TTC549 (cell line): ENCODE measurements around the gene HSF5.
"Not testable (repeated sequence)": the region's sequence is repeated elsewhere in the genome, so short reads cannot be mapped to it uniquely, and the experiment has no call there.

Experiments
- FAIRE-seq: peaks from 2 replicates; lab custom pipeline; 2012; peaks lifted over from hg19 to GRCh38; lab: Jason Lieb, UNC

The HSF5 gene

GRCh38 chr17:58412064-58412703, 76.0 kb downstream of the HSF5 start:
- no peak for FAIRE-seq

- no peak for FAIRE-seq
These were observed 76.8 kb downstream of the HSF5 start for GRCh38 chr17:58411408-58411894.

GRCh38 chr17:58410714-58411407, 77.3 kb downstream of the HSF5 start:
- no peak for FAIRE-seq

GRCh38 chr17:58409432-58409831, 78.8 kb downstream of the HSF5 start:
- FAIRE-seq, result no peak

- FAIRE-seq, result no peak
These were observed 84.9 kb downstream of the HSF5 start for GRCh38 chr17:58403311-58403710.

GRCh38 chr17:58402679-58403078, 85.5 kb downstream of the HSF5 start:
- FAIRE-seq, result no peak

GRCh38 chr17:58402047-58402446, 86.2 kb downstream of the HSF5 start:
- FAIRE-seq, result no peak

- FAIRE-seq, result no peak
These were observed 86.9 kb downstream of the HSF5 start for GRCh38 chr17:58401287-58401686.

- FAIRE-seq, result no peak
These were observed 87.4 kb downstream of the HSF5 start for GRCh38 chr17:58400826-58401225.

GRCh38 chr17:58399974-58400373, 88.2 kb downstream of the HSF5 start:
- no peak for FAIRE-seq

- no peak for FAIRE-seq
These were observed 89.5 kb downstream of the HSF5 start for GRCh38 chr17:58398574-58399266.

GRCh38 chr17:58397421-58397820, 90.8 kb downstream of the HSF5 start:
- not testable (repeated sequence) for FAIRE-seq

- no peak for FAIRE-seq
These were observed 92.0 kb downstream of the HSF5 start for GRCh38 chr17:58396173-58396572.

- no peak for FAIRE-seq
These were observed 93.5 kb downstream of the HSF5 start for GRCh38 chr17:58394534-58395223.

GRCh38 chr17:58391302-58391984, 96.8 kb downstream of the HSF5 start:
- FAIRE-seq, result no peak

GRCh38 chr17:58390884-58391283, 97.3 kb downstream of the HSF5 start:
- no peak for FAIRE-seq

- no peak for FAIRE-seq
These were observed 99.7 kb downstream of the HSF5 start for GRCh38 chr17:58388302-58389190.

GRCh38 chr17:58387834-58388233, 100.4 kb downstream of the HSF5 start:
- no peak for FAIRE-seq

GRCh38 chr17:58386708-58387107, 101.5 kb downstream of the HSF5 start:
- no peak for FAIRE-seq

GRCh38 chr17:58385359-58385899, 102.8 kb downstream of the HSF5 start:
- FAIRE-seq, result no peak

- FAIRE-seq, result no peak
These were observed 103.3 kb downstream of the HSF5 start for GRCh38 chr17:58384897-58385296.
